IPS-18a (cell line): ENCODE measurements around the gene GPR84.
"Not testable (repeated sequence)": the region's sequence is repeated elsewhere in the genome, so short reads cannot be mapped to it uniquely, and the experiment has no call there.

Experiments used
- H3K27ac ChIP-seq: one replicate; pipeline ENCODE4 v1.5.1; 2013; ENCODE audit warnings: low read length
- H3K27me3 ChIP-seq: one replicate; pipeline ENCODE4 v1.6.1; 2013; ENCODE audit warnings: mild to moderate bottlenecking, low read length; ENCODE audit not compliant: control insufficient read depth, insufficient read depth
- H3K36me3 ChIP-seq: one replicate; pipeline ENCODE4 v1.6.1; 2013; ENCODE audit warnings: low read depth, low read length; ENCODE audit not compliant: control insufficient read depth
- H3K4me1 ChIP-seq: one replicate; pipeline ENCODE4 v1.6.1; 2013; ENCODE audit warnings: low read depth, low read length; ENCODE audit not compliant: control insufficient read depth
- H3K4me3 ChIP-seq: one replicate; pipeline ENCODE4 v1.5.1; 2013; ENCODE audit warnings: low read length
- H3K9ac ChIP-seq: one replicate; pipeline ENCODE4 v1.6.1; 2013; ENCODE audit warnings: mild to moderate bottlenecking, low read length, moderate library complexity
- H3K9me3 ChIP-seq: one replicate; pipeline ENCODE4 v1.6.1; 2013; ENCODE audit warnings: low read depth, low read length; ENCODE audit not compliant: control insufficient read depth

The GPR84 gene

GRCh38 chr12:54325442-54326109 is 38.7 kb downstream of the GPR84 start:
- Histone ChIP-seq H3K9ac (peak overlapping the region; percentile 96), H3K27ac (peak overlapping the region; percentile 62), H3K4me3 (peak overlapping the region; percentile 98), H3K4me1 (peaks cover 16% of the 10 kb centered on the region)
- H3K27me3 ChIP-seq, H3K36me3 ChIP-seq, H3K9me3 ChIP-seq: not testable (repeated sequence)

GRCh38 chr12:54324617-54325441 is 39.5 kb downstream of the GPR84 start, which contains the start of gene COPZ1:
Gene COPZ1 (plus strand): TSS chr12:54325131. CDS start chr12:54325164, 33 bp downstream.
- peak within 1 kb of the TSS; percentile 62 for H3K27ac ChIP-seq
- no peaks in the 10 kb centered on the region for H3K36me3 ChIP-seq
- H3K4me1 ChIP-seq: peaks cover 13% of the 10 kb centered on the region
- no peaks in the 10 kb centered on the region for H3K9me3 ChIP-seq
- H3K4me3 ChIP-seq: peak within 1 kb of the TSS; percentile 98
- H3K27me3 ChIP-seq: no peaks in the 10 kb centered on the region
- H3K9ac ChIP-seq: peak within 1 kb of the TSS; percentile 96

GRCh38 chr12:54321363-54321762 is 42.9 kb downstream of the GPR84 start:
- Histone ChIP-seq H3K4me3 (no peak overlapping the region), H3K27ac (no peak overlapping the region), H3K27me3 (no peaks in the 10 kb centered on the region), H3K9me3 (no peaks in the 10 kb centered on the region), H3K9ac (no peak overlapping the region), H3K36me3 (no peaks in the 10 kb centered on the region), H3K4me1 (no peaks in the 10 kb centered on the region)
